T-helper 2 cell (primary cell): ENCODE results near the gene PRKAG2.
"Not testable (repeated sequence)": the region's sequence is repeated elsewhere in the genome, so short reads cannot be mapped to it uniquely, and the experiment has no call there.

Source experiments
- DNase-seq, 5 experiments: peaks; one replicate each; pipeline versions ENCODE4 v3.0.0 to v3.0.0-alpha.2; 2012 to 2022

Gene PRKAG2

GRCh38 chr7:151883857-151884256, 6.9 kb upstream of the PRKAG2 start:
- no peak for DNase-seq

GRCh38 chr7:151882734-151883133, 5.8 kb upstream of the PRKAG2 start:
- no peak for DNase-seq

GRCh38 chr7:151880688-151881087, 3.8 kb upstream of the PRKAG2 start:
- DNase-seq: no peak

- DNase-seq: no peak
These were observed 1.3 kb upstream of the PRKAG2 start for GRCh38 chr7:151877911-151878835.

- peak; percentile 46 to 82 (median 53) for DNase-seq
These were observed 695 bp downstream of the PRKAG2 start for GRCh38 chr7:151875942-151876898.

GRCh38 chr7:151874479-151874878, 2.4 kb downstream of the PRKAG2 start:
- not testable (repeated sequence) for DNase-seq

- DNase-seq: no peak
These were observed 3.4 kb downstream of the PRKAG2 start for GRCh38 chr7:151873402-151873965.

GRCh38 chr7:151872531-151873401, 4.1 kb downstream of the PRKAG2 start:
- no peak for DNase-seq

- no peak for DNase-seq
These were observed 5.0 kb downstream of the PRKAG2 start for GRCh38 chr7:151871904-151872303.

- no peak for DNase-seq
These were observed 5.7 kb downstream of the PRKAG2 start for GRCh38 chr7:151871189-151871735.

GRCh38 chr7:151869968-151870918, 6.7 kb downstream of the PRKAG2 start:
- DNase-seq: no peak

GRCh38 chr7:151869455-151869854, 7.5 kb downstream of the PRKAG2 start:
- no peak for DNase-seq

GRCh38 chr7:151869109-151869428, 7.8 kb downstream of the PRKAG2 start:
- DNase-seq: no peak

GRCh38 chr7:151868396-151869108, 8.4 kb downstream of the PRKAG2 start:
- no peak for DNase-seq

- DNase-seq: no peak
These were observed 9.0 kb downstream of the PRKAG2 start for GRCh38 chr7:151867912-151868311.

- no peak for DNase-seq
These were observed 9.9 kb downstream of the PRKAG2 start for GRCh38 chr7:151866761-151867655.

- DNase-seq: no peak
These were observed 10.9 kb downstream of the PRKAG2 start for GRCh38 chr7:151866028-151866427.

GRCh38 chr7:151865070-151865670, 11.7 kb downstream of the PRKAG2 start:
- DNase-seq: no peak
